Ovary (tissue), 3 donors: ENCODE results near the gene RNF212.

ENCODE experiments used
- EP300 ChIP-seq: sonication (generic); formaldehyde crosslinking; IDR thresholded peaks from one replicate; pipeline ENCODE4 v1.6.1; 2017; ENCODE audit warnings: antibody characterized with exemption
- POLR2A ChIP-seq: fragments of 450-650 bp; IDR thresholded peaks from one replicate; pipeline ENCODE4 v1.6.1; 2017; ENCODE audit warnings: antibody characterized with exemption, mild to moderate bottlenecking, moderate library complexity
- TF ChIP-seq, protein P1 (sequence below), 3 donors: fragments of 450-650 bp in 2 of 3; fragments of 200-600 bp in 1 of 3; IDR thresholded peaks; one replicate each; pipeline versions ENCODE4 v1.5.1 to v1.8.0; 2016 to 2022; ENCODE audit warnings: antibody characterized with exemption in 3 of 3, mild to moderate bottlenecking in 1 of 3
- donor health status: DM: no; HTN: no; CAD: no.

GRCh38 chr4:1154523-1155182, 41.3 kb upstream of the RNF212 start:
- TF ChIP-seq, protein P1, sequence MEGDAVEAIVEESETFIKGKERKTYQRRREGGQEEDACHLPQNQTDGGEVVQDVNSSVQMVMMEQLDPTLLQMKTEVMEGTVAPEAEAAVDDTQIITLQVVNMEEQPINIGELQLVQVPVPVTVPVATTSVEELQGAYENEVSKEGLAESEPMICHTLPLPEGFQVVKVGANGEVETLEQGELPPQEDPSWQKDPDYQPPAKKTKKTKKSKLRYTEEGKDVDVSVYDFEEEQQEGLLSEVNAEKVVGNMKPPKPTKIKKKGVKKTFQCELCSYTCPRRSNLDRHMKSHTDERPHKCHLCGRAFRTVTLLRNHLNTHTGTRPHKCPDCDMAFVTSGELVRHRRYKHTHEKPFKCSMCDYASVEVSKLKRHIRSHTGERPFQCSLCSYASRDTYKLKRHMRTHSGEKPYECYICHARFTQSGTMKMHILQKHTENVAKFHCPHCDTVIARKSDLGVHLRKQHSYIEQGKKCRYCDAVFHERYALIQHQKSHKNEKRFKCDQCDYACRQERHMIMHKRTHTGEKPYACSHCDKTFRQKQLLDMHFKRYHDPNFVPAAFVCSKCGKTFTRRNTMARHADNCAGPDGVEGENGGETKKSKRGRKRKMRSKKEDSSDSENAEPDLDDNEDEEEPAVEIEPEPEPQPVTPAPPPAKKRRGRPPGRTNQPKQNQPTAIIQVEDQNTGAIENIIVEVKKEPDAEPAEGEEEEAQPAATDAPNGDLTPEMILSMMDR (IDR thresholded peaks at IDR 0.05) = no peak
- TF ChIP-seq POLR2A (no peak), EP300 (no peak)
